Measurements from ENCODE around the gene KCMF1.
"Not testable (repeated sequence)": the region's sequence is repeated elsewhere in the genome, so short reads cannot be mapped to it uniquely, and the experiment has no call there.

The KCMF1 gene

DNA sequence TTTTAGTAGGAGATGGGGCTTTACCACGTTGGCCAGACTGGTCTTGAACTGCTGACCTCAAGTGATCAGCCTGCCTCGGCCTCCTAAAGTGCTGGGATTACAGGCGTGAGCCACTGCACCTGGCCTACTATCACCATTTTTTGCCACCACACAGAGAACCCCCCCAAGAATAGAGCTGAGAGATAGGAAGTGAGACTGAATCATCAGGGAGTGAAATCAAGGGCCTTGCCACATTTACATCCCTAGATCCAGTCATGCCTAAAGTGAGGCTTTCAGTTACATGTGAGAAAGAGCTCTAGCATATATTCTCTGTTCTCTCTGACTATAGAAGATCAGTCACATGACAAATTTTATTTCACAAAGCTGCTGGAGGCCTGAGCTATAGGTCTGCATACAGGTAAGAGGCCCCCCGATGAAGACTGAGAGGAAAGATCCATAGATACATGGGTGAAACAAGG lies 28.0 kb upstream of the KCMF1 start:
- in situ Hi-C loops (cut with HindIII; ENCODE audit: low sequenced_read_pairs): no loop called here
- H3K4me3 ChIP-seq (ENCODE audit: low read depth, low read length): no peak overlapping the region
- no peak for DNase-seq (ENCODE audit: low read depth, low spot score)
- TF ChIP-seq, protein P1, sequence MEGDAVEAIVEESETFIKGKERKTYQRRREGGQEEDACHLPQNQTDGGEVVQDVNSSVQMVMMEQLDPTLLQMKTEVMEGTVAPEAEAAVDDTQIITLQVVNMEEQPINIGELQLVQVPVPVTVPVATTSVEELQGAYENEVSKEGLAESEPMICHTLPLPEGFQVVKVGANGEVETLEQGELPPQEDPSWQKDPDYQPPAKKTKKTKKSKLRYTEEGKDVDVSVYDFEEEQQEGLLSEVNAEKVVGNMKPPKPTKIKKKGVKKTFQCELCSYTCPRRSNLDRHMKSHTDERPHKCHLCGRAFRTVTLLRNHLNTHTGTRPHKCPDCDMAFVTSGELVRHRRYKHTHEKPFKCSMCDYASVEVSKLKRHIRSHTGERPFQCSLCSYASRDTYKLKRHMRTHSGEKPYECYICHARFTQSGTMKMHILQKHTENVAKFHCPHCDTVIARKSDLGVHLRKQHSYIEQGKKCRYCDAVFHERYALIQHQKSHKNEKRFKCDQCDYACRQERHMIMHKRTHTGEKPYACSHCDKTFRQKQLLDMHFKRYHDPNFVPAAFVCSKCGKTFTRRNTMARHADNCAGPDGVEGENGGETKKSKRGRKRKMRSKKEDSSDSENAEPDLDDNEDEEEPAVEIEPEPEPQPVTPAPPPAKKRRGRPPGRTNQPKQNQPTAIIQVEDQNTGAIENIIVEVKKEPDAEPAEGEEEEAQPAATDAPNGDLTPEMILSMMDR (IDR thresholded peaks at IDR 0.05; ENCODE audit: low read depth, low read length): no peak

DNA sequence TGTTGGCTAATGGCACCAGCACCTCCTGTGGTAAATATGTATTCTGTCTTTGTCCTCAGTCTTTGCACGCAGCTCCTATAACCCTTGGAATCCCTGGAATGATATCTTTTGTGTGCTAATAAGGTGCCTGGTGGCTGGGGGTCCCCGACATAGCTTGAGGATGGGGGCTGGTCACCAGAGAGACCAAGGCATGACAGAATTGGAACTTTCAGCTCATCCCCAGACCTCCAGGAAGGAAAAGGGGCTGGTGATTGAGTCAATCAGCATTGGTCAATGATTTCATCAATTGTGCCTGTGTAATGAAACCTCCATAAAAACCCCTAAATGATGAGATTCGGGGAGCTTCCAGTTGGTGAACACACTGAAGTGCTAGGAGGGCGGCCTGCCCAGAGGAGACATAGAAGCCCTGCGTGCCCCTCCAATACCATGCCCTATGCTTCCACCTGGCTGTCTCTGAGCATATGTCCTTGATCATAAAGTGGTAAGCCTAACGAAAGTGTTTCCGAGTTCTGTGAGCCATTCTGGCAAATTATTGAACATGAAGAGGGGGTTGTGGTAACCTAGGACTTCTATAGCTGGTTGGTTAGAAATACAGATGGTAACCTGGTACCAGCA lies 26.6 kb upstream of the KCMF1 start:
- no peak overlapping the region for H3K4me3 ChIP-seq (ENCODE audit: low read depth, low read length)
- TF ChIP-seq, protein P1 (IDR thresholded peaks at IDR 0.05; ENCODE audit: low read depth, low read length): no peak
- in situ Hi-C loops (cut with HindIII; ENCODE audit: low sequenced_read_pairs): no loop called here
- DNase-seq (ENCODE audit: low read depth, low spot score): no peak

- H3K4me3 ChIP-seq (ENCODE audit: low read depth, low read length); in situ Hi-C loops (cut with HindIII; ENCODE audit: low sequenced_read_pairs); DNase-seq (ENCODE audit: low read depth, low spot score): not testable (repeated sequence)
Measured at GRCh38 chr2:84945838-84946203, 25.1 kb upstream of the KCMF1 start.

- in situ Hi-C loops (cut with HindIII; ENCODE audit: low sequenced_read_pairs): no loop called here
- peak; percentile 74 for DNase-seq (ENCODE audit: low read depth, low spot score)
- TF ChIP-seq, protein P1 (IDR thresholded peaks at IDR 0.05; ENCODE audit: low read depth, low read length): no peak
- no peak overlapping the region for H3K4me3 ChIP-seq (ENCODE audit: low read depth, low read length)
Measured at GRCh38 chr2:84946204-84947009, 24.6 kb upstream of the KCMF1 start.

DNA sequence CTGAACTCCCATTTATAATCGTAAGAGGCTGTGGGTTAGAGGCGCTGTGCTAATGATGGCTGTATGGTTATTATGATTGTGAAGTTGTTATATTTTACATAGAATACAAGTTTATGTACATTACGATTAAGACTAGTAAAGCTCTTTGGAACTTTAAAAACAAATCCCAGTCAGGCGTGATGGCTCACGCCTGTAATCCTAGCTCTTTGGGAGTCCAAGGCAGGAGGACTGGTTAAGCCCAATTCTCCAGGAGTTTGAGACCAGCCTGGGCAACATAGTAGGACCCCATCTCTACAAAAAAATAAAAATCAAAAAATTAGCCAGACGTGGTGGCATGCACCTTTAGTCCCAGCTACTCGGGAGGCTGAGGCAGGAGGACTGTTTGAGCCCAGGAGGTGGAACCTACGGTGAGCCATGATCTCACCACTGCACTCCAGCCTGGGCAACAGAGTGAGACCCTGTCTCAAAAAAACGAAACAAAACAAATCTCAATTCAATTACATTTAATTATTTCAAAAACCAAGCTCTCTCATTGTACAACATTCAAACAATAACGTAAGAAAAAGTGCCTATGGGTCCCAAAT lies 23.9 kb upstream of the KCMF1 start:
- no peak overlapping the region for H3K4me3 ChIP-seq (ENCODE audit: low read depth, low read length)
- in situ Hi-C loops (cut with HindIII; ENCODE audit: low sequenced_read_pairs): no loop called here
- TF ChIP-seq, protein P1 (IDR thresholded peaks at IDR 0.05; ENCODE audit: low read depth, low read length): no peak
- DNase-seq (ENCODE audit: low read depth, low spot score): no peak

DNA sequence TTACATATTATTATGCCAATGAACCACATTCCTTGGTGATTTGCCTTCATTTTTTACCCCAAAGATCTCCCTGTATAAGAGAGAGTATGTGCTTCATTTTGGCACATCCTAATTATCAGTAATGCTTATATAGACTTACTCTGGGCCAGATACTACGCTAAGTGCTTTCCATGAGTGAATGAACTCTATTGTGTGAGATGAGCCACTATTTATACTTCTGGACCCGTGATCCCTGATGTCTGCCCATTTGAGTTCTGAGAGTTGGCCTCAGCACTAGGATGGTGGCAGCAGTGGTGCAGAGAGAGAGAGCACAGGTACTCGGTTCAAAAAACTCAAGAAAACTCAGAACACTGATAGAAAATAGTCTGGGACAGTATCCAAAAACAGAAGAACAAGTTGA lies 17.4 kb upstream of the KCMF1 start:
- TF ChIP-seq, protein P1 (IDR thresholded peaks at IDR 0.05; ENCODE audit: low read depth, low read length): no peak
- no peak for DNase-seq (ENCODE audit: low read depth, low spot score)
- H3K4me3 ChIP-seq (ENCODE audit: low read depth, low read length): no peak overlapping the region
- in situ Hi-C loops (cut with HindIII; ENCODE audit: low sequenced_read_pairs): no loop called here

DNA sequence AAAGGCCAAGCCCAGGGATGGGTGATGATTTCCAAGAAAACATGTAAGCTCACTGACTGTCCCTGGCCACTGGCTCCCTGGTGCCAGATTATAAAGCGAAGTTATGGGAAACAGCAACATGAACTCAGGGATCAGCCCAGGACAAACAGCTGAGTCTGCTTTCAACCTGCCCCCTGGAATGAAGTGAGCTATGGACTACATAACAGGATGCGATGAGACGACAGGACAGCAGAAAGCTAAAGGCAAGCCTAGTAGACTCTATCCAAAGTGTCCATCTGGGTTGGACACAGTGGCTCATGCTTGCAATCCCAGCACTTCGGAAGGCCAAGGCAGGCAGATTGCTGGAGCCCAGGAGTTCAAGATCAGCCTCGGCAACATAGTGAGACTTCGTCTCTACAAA lies 16.6 kb upstream of the KCMF1 start:
- TF ChIP-seq, protein P1 (IDR thresholded peaks at IDR 0.05; ENCODE audit: low read depth, low read length): no peak
- DNase-seq (ENCODE audit: low read depth, low spot score): no peak
- no peak overlapping the region for H3K4me3 ChIP-seq (ENCODE audit: low read depth, low read length)
- in situ Hi-C loops (cut with HindIII; ENCODE audit: low sequenced_read_pairs): no loop called here
